Bronchial epithelial cell (primary cell): Measurements from ENCODE around the gene FOXD1. TPM values are rescaled to one million over a fixed set of nuclear protein-coding genes. Genes with fewer than 3 reads are reported as not detected.

Source experiments
- DNase-seq: peaks from one replicate; pipeline ENCODE4 v3.0.0-alpha.2; 2010; ENCODE audit warnings: low read depth
- FAIRE-seq: peaks from 2 replicates; lab custom pipeline; 2011; peaks lifted over from hg19 to GRCh38; lab: Jason Lieb, UNC
- H3K27me3 ChIP-seq: 2 replicates; pipeline ENCODE4 v1.5.1; 2011; ENCODE audit warnings: low read length; ENCODE audit not compliant: control insufficient read depth, insufficient read depth
- H3K36me3 ChIP-seq: 2 replicates; pipeline ENCODE4 v1.5.1; 2011; ENCODE audit warnings: low read length; ENCODE audit not compliant: control insufficient read depth, insufficient read depth
- H3K4me3 ChIP-seq: 2 replicates; pipeline ENCODE4 v1.5.1; 2011; ENCODE audit warnings: mild to moderate bottlenecking, low read depth, low read length, control low read depth
- CTCF ChIP-seq: IDR thresholded peaks from 2 replicates; pipeline ENCODE4 v1.5.1; 2011; ENCODE audit warnings: mild to moderate bottlenecking, moderate library complexity, low read length, control low read depth, inconsistent platforms; ENCODE audit not compliant: insufficient read depth, severe bottlenecking
- total RNA-seq: library from RNA; depleted of rRNA; stranded (reverse); fragments of >200 nt; gene quantifications from 2 replicates; pipeline ENCODE4 v1.2.1, GENCODE V29; 2014

Gene FOXD1
- total RNA-seq, 1 donor from 2014 or later, result 3.4 TPM

- FAIRE-seq (no peak), DNase-seq (no peak)
- TF ChIP-seq CTCF, result no peak
- peaks cover 42% of the 10 kb centered on the region for H3K27me3 ChIP-seq
- H3K4me3 ChIP-seq, result no peak overlapping the region
- H3K36me3 ChIP-seq, result no peaks in the 10 kb centered on the region
Measured at GRCh38 chr5:73450672-73451223, 2.2 kb upstream of the FOXD1 start.

- DNase-seq, result no peak
- no peak overlapping the region for H3K4me3 ChIP-seq
- H3K27me3 ChIP-seq, result peaks cover 43% of the 10 kb centered on the region
- H3K36me3 ChIP-seq, result no peaks in the 10 kb centered on the region
- no peak for TF ChIP-seq CTCF
- FAIRE-seq, result no peak
Measured at GRCh38 chr5:73450137-73450536, 1.6 kb upstream of the FOXD1 start.

DNA sequence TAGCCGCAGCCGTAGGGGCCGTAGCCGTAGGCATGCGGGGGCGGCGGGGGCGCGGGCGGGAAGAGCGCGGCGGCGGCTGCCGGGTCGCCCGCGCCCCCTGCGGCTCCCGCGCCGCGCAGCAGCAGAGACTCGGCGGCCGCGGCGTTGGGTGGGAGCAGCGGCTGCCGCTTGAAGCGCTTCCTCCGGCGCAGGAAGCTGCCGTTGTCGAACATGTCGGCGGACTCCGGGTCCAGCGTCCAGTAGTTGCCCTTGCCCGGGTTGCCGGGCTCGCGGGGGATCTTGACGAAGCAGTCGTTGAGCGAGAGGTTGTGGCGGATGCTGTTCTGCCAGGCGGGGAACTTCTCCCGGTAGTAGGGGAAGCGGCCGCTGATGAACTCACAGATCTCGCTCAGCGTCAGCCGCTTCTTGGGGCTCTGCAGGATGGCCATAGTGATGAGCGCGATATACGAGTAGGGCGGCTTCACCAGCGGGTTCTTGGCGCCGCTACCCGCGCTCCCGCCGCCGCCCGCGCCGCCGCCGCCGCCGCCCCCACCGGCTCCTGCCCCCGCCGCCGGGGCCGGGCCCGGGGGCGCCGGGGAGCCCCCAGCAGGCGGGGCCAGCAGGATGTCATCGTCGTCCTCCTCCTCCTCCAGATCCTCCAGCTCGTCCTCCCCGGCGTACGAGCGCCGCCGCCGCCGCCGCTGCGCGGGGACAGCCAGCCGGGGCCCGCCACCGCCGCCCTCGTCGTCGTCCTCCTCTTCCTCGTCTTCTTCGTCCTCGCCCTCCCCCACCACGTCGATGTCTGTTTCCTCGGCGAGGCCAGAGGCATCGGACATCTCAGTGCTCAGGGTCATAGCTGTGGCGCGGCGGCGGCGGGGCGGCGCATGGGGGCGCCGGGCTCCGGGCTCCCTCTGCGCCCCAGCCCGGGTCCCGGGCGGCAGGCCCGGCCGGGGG is 781 bp downstream of the FOXD1 start:
- no peak for TF ChIP-seq CTCF
- FAIRE-seq (no peak), DNase-seq (peak; percentile 37)
- Histone ChIP-seq H3K27me3 (peaks cover 57% of the 10 kb centered on the region), H3K4me3 (peak overlapping the region; percentile 37), H3K36me3 (no peaks in the 10 kb centered on the region)

DNA sequence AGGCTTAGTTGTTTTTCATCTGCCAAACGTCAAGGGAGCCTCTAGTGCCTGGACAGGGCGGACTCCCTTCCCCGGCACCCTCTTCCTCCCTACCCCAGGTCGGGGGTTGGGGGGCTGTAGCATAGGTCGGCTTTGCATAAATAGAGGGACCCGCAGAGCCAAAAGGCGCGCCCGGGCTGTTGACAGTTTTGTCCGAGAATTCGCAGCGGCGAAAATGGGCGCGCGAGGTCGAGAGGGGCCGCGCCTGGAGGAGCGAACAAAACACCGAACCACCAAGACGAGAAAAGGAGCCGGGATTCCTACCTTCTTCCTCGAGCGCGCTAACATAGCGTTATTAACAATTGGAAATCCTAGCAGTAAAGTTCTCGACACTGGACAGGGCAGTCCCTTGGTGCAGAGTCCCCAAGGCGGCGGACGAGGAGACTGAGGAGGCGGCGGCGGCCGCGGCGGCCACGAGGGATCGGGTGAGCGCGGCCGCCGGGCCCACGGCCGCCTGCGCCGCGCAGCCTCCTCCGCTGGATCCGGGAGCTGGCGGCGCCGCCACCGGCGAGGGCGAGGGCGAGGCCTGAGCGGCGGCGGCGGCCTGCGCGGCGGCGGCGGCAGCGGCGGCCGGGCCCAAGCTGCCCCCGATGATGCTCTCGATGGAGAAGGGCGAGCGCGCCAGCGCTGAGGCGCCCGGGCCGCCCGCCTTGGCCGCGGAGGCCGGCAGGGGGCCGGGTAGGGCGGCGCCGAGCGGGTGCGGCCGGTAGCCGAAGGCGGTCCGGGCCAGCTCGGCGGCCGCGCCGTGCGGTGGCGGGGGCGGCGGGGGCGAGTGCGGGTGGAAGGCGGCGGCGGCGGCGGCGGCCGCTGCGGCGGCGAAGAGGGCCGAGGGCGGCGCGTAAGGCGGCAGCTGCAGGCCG is 1.7 kb downstream of the FOXD1 start:
- Histone ChIP-seq H3K36me3 (no peaks in the 10 kb centered on the region), H3K4me3 (peak overlapping the region; percentile 37), H3K27me3 (peaks cover 63% of the 10 kb centered on the region)
- DNase-seq (no peak), FAIRE-seq (no peak)
- no peak for TF ChIP-seq CTCF

- no peak for FAIRE-seq
- TF ChIP-seq CTCF, result no peak
Measured at GRCh38 chr5:73445665-73446630, 2.6 kb downstream of the FOXD1 start.

More at GRCh38 chr5:73445665-73446630, 2.6 kb downstream of the FOXD1 start:
- DNase-seq, result no peak
- H3K27me3 ChIP-seq, result peaks cover 61% of the 10 kb centered on the region
- H3K4me3 ChIP-seq, result no peak overlapping the region
- H3K36me3 ChIP-seq, result no peaks in the 10 kb centered on the region
